Measurements from ENCODE around the gene CTCFL.

The CTCFL gene

GRCh38 chr20:57559658-57560553 is 35.0 kb upstream of the CTCFL start:
- no peak for DNase-seq

- DNase-seq: no peak
Observed at GRCh38 chr20:57559289-57559634, 34.3 kb upstream of the CTCFL start.

GRCh38 chr20:57558614-57559288 is 33.8 kb upstream of the CTCFL start:
- no peak for DNase-seq

- DNase-seq: no peak
Observed at GRCh38 chr20:57557926-57558613, 33.1 kb upstream of the CTCFL start.

- no peak for DNase-seq
Observed at GRCh38 chr20:57556980-57557274, 32.0 kb upstream of the CTCFL start.

GRCh38 chr20:57555457-57556184 is 30.7 kb upstream of the CTCFL start:
- no peak for DNase-seq

GRCh38 chr20:57553376-57554018 is 28.6 kb upstream of the CTCFL start:
- no peak for DNase-seq

- no peak for DNase-seq
Observed at GRCh38 chr20:57552471-57552870, 27.5 kb upstream of the CTCFL start.

GRCh38 chr20:57548177-57549058 is 23.5 kb upstream of the CTCFL start:
- DNase-seq: no peak

GRCh38 chr20:57546956-57547649 is 22.2 kb upstream of the CTCFL start:
- no peak for DNase-seq

GRCh38 chr20:57545927-57546662 is 21.2 kb upstream of the CTCFL start:
- DNase-seq: no peak

GRCh38 chr20:57544838-57545564 is 20.1 kb upstream of the CTCFL start:
- DNase-seq: no peak

GRCh38 chr20:57543754-57544153 is 18.8 kb upstream of the CTCFL start:
- no peak for DNase-seq

GRCh38 chr20:57540890-57541580 is 16.1 kb upstream of the CTCFL start:
- no peak for DNase-seq

GRCh38 chr20:57539889-57540288 is 14.9 kb upstream of the CTCFL start:
- DNase-seq: no peak

GRCh38 chr20:57537822-57538221 is 12.9 kb upstream of the CTCFL start:
- no peak for DNase-seq

- DNase-seq: no peak
Observed at GRCh38 chr20:57536771-57537724, 12.1 kb upstream of the CTCFL start.
